ENCODE results near the gene ULK2. TPM values are rescaled to one million over a fixed set of nuclear protein-coding genes. Genes with fewer than 3 reads are reported as not detected.

ULK2 gene
- total RNA-seq, 1 donor from 2014 or later = 29.0 TPM

DNA sequence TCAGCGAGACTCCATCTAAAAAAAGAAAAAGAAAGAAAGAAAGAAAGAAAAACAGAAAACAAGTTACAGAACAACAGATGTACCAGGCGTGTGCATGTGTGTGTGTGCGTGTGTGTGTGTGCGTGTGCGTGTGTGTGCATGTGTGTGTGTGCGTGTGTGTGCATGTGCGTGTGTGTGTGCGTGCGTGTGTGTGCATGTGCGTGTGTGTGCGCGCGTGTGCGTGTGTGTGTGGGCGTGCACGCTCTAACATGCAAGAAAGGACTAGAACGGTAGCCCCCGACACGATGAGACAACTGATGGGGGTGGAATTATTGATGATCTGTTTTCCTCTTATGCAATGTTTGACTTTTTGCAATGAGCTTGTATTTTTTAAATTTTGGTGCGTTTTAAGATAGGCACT, 121.2 kb downstream of the ULK2 start:
- no peak for DNase-seq (ENCODE audit: low spot score, unreplicated experiment)
- Mint-ChIP-seq H3K4me1 (ENCODE audit: low read depth) (peaks cover 4% of the 10 kb centered on the region), H3K27ac (no peak overlapping the region), H3K9me3 (ENCODE audit: low read depth) (no peaks in the 10 kb centered on the region), H3K27me3 (peaks cover 28% of the 10 kb centered on the region), H3K4me3 (ENCODE audit: low read depth) (no peak overlapping the region), H3K36me3 (ENCODE audit: insufficient read depth) (no peaks in the 10 kb centered on the region)
- TF ChIP-seq, protein P1, sequence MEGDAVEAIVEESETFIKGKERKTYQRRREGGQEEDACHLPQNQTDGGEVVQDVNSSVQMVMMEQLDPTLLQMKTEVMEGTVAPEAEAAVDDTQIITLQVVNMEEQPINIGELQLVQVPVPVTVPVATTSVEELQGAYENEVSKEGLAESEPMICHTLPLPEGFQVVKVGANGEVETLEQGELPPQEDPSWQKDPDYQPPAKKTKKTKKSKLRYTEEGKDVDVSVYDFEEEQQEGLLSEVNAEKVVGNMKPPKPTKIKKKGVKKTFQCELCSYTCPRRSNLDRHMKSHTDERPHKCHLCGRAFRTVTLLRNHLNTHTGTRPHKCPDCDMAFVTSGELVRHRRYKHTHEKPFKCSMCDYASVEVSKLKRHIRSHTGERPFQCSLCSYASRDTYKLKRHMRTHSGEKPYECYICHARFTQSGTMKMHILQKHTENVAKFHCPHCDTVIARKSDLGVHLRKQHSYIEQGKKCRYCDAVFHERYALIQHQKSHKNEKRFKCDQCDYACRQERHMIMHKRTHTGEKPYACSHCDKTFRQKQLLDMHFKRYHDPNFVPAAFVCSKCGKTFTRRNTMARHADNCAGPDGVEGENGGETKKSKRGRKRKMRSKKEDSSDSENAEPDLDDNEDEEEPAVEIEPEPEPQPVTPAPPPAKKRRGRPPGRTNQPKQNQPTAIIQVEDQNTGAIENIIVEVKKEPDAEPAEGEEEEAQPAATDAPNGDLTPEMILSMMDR (IDR thresholded peaks at IDR 0.05; ENCODE audit: unreplicated experiment) = no peak

DNA sequence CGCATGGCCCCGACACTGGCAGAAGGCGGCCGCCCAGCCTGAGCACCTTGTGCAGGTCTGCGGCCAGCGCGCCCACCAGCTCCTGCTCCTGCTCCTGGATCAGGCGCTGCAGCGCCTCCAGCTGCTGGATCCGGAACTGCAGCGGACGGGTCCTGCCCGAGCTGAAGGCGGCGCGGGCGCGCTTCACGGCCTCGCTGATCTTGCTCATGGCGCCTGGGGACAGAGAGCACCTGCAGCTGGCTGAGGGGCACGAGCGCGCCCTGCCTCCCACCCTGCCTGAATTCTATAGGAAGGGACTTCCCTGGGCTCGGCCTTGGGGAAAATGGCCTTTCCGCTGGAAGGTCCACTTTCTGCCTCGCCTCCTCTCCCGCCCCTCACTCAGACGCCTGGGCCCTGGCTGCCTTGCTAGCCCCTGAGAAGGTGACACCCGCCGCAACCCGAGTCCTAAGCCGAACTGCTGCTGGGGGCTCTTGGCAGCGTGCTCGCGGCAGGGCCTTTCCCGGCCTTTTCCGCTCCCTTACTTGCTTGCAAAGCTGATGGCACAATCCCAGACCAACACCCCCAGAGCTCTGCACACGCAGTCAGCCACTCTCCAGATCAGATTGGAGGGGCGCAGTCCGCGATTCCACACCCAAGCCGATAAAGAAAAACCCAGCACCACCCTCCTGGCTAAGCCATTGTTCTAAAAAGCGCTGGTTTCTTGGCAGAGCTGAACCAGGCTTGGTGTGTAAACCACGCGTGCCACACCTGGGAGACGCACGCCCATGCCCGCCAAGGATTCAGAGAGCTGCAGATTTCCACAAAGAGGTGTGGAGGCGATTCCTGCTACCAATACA, 122.6 kb downstream of the ULK2 start:
- no peak overlapping the region for H3K27ac Mint-ChIP-seq
- no peaks in the 10 kb centered on the region for H3K36me3 Mint-ChIP-seq (ENCODE audit: insufficient read depth)
- TF ChIP-seq, protein P1 (IDR thresholded peaks at IDR 0.05; ENCODE audit: unreplicated experiment) = peak; percentile 96
- peaks cover 4% of the 10 kb centered on the region for H3K4me1 Mint-ChIP-seq (ENCODE audit: low read depth)
- H3K4me3 Mint-ChIP-seq (ENCODE audit: low read depth) = peak overlapping the region; percentile 67
- peaks cover 20% of the 10 kb centered on the region for H3K27me3 Mint-ChIP-seq
- no peaks in the 10 kb centered on the region for H3K9me3 Mint-ChIP-seq (ENCODE audit: low read depth)
- peak; percentile 98 for DNase-seq (ENCODE audit: low spot score, unreplicated experiment)

DNA sequence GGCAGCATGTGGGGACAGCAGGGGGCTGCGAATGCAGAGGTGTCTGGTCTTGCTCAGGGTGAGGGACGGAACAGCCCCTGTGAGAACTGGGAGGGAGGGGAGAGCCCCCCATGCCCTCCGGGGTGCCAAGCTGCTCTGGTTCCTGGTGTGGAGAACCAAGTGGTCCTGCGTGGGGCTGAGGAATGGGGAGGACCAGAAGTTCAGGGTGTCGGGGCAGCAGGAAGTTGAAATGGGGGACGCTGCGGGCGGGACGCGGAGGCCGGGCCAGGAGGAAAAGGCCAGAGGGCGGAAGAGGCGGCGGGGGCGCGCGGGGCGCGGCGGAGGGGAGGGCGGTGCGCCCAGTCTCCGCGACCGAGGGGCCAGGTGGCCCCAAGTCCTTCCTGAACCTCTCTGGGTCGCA, 123.2 kb downstream of the ULK2 start:
- Mint-ChIP-seq H3K36me3 (ENCODE audit: insufficient read depth) (no peaks in the 10 kb centered on the region), H3K27ac (peak overlapping the region; percentile 45), H3K27me3 (peaks cover 17% of the 10 kb centered on the region), H3K9me3 (ENCODE audit: low read depth) (no peaks in the 10 kb centered on the region), H3K4me3 (ENCODE audit: low read depth) (peak overlapping the region; percentile 75), H3K4me1 (ENCODE audit: low read depth) (peaks cover 4% of the 10 kb centered on the region)
- no peak for DNase-seq (ENCODE audit: low spot score, unreplicated experiment)
- TF ChIP-seq, protein P1 (IDR thresholded peaks at IDR 0.05; ENCODE audit: unreplicated experiment) = no peak

DNA sequence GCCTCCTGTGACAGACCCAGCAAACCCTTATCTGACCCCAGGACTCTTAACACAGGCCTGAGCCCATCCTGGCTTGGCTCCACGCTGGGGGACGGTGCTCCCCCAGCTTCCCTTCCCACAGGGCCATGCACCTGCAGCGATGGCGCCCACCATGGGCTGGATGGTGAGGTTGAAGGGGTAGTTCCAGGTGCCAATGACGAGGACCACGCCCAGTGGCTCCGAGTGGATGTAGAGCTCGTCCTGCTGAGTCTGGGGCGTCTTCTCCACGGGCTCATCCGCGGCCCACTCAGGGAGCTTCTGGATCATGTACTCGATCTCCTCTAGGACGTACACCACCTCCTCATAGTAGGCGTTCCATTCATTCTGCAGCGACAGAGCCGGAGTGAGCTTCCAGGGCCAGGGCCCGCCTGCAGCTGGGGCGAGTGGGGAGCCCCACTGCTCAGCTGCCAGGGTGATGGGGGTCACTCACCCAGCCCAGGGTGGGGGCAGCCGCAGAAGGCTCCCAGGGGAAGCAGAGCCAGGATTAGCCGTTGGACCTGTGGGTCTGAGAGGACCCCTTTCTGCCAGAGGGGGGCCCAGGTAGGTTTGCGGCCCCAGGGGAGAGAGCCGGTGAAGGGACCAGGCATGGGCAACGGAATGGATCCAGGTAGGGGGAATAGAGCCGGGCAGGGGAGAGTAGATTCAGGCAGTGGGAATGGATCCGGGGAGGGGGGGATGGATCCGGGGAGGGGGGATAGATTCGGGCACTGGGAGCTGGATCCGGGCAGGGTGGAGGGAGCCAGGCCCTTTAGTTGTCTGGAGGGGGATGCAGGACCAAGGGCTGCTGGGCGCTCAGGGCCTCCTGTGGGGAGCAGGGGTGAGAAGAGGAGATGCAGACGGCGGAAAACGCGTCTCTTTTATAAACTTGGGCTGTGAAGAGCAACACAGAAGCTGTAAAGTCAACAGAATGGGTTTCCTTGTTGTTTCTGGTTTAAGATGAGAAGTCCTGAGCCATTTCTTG, 124.3 kb downstream of the ULK2 start:
- Mint-ChIP-seq H3K27me3 (peaks cover 10% of the 10 kb centered on the region), H3K36me3 (ENCODE audit: insufficient read depth) (no peaks in the 10 kb centered on the region), H3K9me3 (ENCODE audit: low read depth) (no peaks in the 10 kb centered on the region), H3K27ac (no peak overlapping the region), H3K4me1 (ENCODE audit: low read depth) (peaks cover 4% of the 10 kb centered on the region), H3K4me3 (ENCODE audit: low read depth) (peak overlapping the region; percentile 31)
- TF ChIP-seq, protein P1 (IDR thresholded peaks at IDR 0.05; ENCODE audit: unreplicated experiment) = no peak
- no peak for DNase-seq (ENCODE audit: low spot score, unreplicated experiment)

DNA sequence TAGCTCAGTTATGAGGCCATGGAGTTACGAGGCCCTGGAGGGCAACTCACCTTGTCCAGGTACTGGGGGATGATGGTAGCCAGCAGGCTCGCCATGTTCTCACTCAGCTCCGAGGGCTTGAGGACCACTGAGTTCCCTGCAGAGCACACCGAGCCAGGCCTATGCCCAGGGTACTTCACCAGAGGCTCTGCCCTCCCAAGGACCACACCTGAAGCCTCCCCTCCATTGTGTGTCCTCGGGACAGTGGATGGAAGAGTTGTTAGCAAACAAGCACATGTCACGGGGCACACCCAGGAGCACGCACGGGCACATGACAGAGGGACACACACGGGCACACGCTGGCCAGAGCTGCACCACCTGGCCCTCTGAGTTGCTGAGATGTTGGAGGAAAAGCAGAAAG, 125.2 kb downstream of the ULK2 start:
- TF ChIP-seq, protein P1 (IDR thresholded peaks at IDR 0.05; ENCODE audit: unreplicated experiment) = no peak
- Mint-ChIP-seq H3K27ac (no peak overlapping the region), H3K36me3 (ENCODE audit: insufficient read depth) (no peaks in the 10 kb centered on the region), H3K4me3 (ENCODE audit: low read depth) (no peak overlapping the region), H3K4me1 (ENCODE audit: low read depth) (no peaks in the 10 kb centered on the region), H3K9me3 (ENCODE audit: low read depth) (no peaks in the 10 kb centered on the region), H3K27me3 (peaks cover under 1% of the 10 kb centered on the region)
- no peak for DNase-seq (ENCODE audit: low spot score, unreplicated experiment)

Data from progenitor cell of endocrine pancreas (in vitro differentiated cells).